CD4-positive, alpha-beta T cell (primary cell): Measurements from ENCODE around the gene MYO1A. TPM values are rescaled to one million over a fixed set of nuclear protein-coding genes. Genes with fewer than 3 reads are reported as not detected.

Experiments used
- ATAC-seq: fragments of 200-7000 bp; cut with Tn5 transposase; one replicate; pipeline ENCODE4 v1.10.0; 2022; ENCODE audit warnings: mild to moderate bottlenecking; ENCODE audit not compliant: poor library complexity
- CTCF ChIA-PET: fragments of 350-600 bp; sonication (Branson Sonifier 250); formaldehyde crosslinking; loops from one replicate; lab custom pipeline; 2021; ENCODE audit warnings: antibody characterized with exemption, inconsistent platforms; lab: Charles Lee
- POLR2A ChIA-PET: fragments of 350-600 bp; sonication (Branson Sonifier 250); formaldehyde crosslinking; loops from one replicate; lab custom pipeline; 2021; ENCODE audit warnings: antibody characterized with exemption, inconsistent platforms; lab: Charles Lee
- DNase-seq, 14 experiments: peaks; one replicate each; pipeline ENCODE4 v3.0.0-alpha.2; 2013 to 2020; ENCODE audit warnings: mixed read lengths in 2 of 14
- H3K27ac ChIP-seq, 2 donors: one replicate each; pipeline versions ENCODE4 v1.5.1 to v1.7.0; 2013; ENCODE audit warnings: low read length in 2 of 2, low read depth in 1 of 2, mild to moderate bottlenecking in 1 of 2
- H3K27me3 ChIP-seq, 2 experiments: 1 replicate in 1 of 2; 2 replicates in 1 of 2; pipeline versions ENCODE4 v1.6.1 to v1.7.0; 2013; ENCODE audit warnings: low read length in 2 of 2, control low read depth in 1 of 2, mild to moderate bottlenecking in 1 of 2, moderate library complexity in 1 of 2; ENCODE audit not compliant: insufficient read depth in 2 of 2, control insufficient read depth in 1 of 2
- H3K36me3 ChIP-seq: one replicate; pipeline ENCODE4 v1.6.1; 2013; ENCODE audit warnings: low read length, control low read depth; ENCODE audit not compliant: insufficient read depth
- H3K4me1 ChIP-seq: one replicate; pipeline ENCODE4 v1.6.1; 2013; ENCODE audit warnings: low read length, control low read depth; ENCODE audit not compliant: insufficient read depth
- H3K4me3 ChIP-seq: one replicate; pipeline ENCODE4 v1.5.1; 2013; ENCODE audit warnings: mild to moderate bottlenecking, low read length, moderate library complexity
- H3K9me3 ChIP-seq, 2 experiments: 1 replicate in 1 of 2; 2 replicates in 1 of 2; pipeline versions ENCODE4 v1.6.1 to v1.7.0; 2013; ENCODE audit warnings: low read length in 2 of 2, mild to moderate bottlenecking in 2 of 2, control low read depth in 1 of 2, moderate library complexity in 1 of 2; ENCODE audit not compliant: control insufficient read depth in 1 of 2, insufficient read depth in 1 of 2
- H3K27ac Mint-ChIP-seq: one replicate; pipeline ENCODE4 v1.8.0; 2020; ENCODE audit warnings: mixed read lengths
- H3K27me3 Mint-ChIP-seq: one replicate; pipeline ENCODE4 v1.8.0; 2021; ENCODE audit warnings: mixed read lengths
- H3K36me3 Mint-ChIP-seq: one replicate; pipeline ENCODE4 v1.8.0; 2021; ENCODE audit warnings: low read depth, mixed read lengths
- H3K4me1 Mint-ChIP-seq: one replicate; pipeline ENCODE4 v1.8.0; 2021; ENCODE audit warnings: low read depth, mixed read lengths
- H3K4me3 Mint-ChIP-seq: one replicate; pipeline ENCODE4 v1.8.0; 2020; ENCODE audit warnings: mild to moderate bottlenecking, mixed read lengths
- H3K9me3 Mint-ChIP-seq: one replicate; pipeline ENCODE4 v1.8.0; 2020; ENCODE audit warnings: mixed read lengths
- intact Hi-C, 2 experiments: fragments of 100-400 bp; cut with DNase I in 1 of 2; cut with micrococcal nuclease in 1 of 2; formaldehyde crosslinking; loops; one replicate each; pipeline versions ENCODE4 v1.15.1 to v1.9.0; 2023 to 2025; cut with DNase I, micrococcal nuclease
- total RNA-seq, 174 experiments: library from RNA in 2 of 174; stranded (reverse) in 2 of 174; gene quantifications; one replicate each; pipeline ENCODE4 v1.2.3 and lab custom pipeline; 2021 to 2026
- TF ChIP-seq, protein P1 (sequence below): fragments of 200-600 bp; IDR thresholded peaks from one replicate; pipeline ENCODE4 v1.8.0; 2022; ENCODE audit warnings: antibody characterized with exemption, mild to moderate bottlenecking

Gene MYO1A
- total RNA-seq, 2 experiments from 2014 or later, result 1.0 to 1.1 TPM

DNA sequence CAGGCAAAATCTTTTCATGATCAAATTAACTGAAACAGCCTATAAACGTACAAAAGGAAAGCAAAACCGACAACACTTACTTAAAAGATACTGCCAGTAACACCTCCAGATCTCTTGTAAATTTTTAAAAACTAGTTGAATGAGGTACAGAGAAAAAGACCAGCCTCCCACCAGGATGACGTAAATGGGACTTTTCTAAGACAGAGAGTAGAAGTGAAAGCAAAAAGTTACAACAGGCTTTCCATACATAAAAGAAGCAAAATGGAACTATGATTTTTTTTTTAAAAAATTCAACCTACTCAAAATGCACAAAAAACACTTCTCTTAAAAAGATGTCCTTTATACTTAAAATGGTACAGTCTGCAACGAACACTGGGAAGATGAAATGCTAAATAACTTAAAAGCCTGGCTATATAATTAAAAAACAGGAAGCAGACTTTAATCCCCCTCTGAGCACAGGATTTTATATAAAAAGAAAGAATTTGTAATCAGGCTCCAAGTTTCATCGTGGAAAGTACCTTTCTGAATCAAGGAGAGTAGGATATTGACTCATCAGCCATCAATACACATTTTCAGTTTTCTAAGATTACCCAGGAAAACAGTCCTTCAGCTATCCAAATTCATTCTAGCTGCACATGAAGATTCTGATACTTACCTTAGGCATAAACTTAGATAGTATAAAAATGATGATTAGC is 14.2 kb upstream of the MYO1A start:
- Histone ChIP-seq H3K27me3 (no peaks in the 10 kb centered on the region), H3K36me3 (peaks cover 19% of the 10 kb centered on the region), H3K27ac (peak overlapping the region; percentile 70 to 82), H3K4me1 (peaks cover 12% of the 10 kb centered on the region), H3K9me3 (no peaks in the 10 kb centered on the region), H3K4me3 (peak overlapping the region; percentile 39)
- peak overlapping the region; percentile 70 for H3K4me3 Mint-ChIP-seq
- no peaks in the 10 kb centered on the region for H3K9me3 Mint-ChIP-seq
- H3K27ac Mint-ChIP-seq, result peak overlapping the region; percentile 87
- peaks cover 34% of the 10 kb centered on the region for H3K4me1 Mint-ChIP-seq
- POLR2A ChIA-PET, result interaction anchor here (1.0 to 4.8 kb wide), 6 partner anchors 9 to 56 kb away, joined by 3 to 48 read pairs (median 3); partner anchors contain the start of genes NEMP1 and STAT6
- peaks cover 37% of the 10 kb centered on the region for H3K36me3 Mint-ChIP-seq
- intact Hi-C loops, result loop anchor here in 1 of 2 experiments (1.0 to 2.0 kb wide), 4 partner anchors 14 to 307 kb away; partner anchors contain the start of gene NEMP1
- CTCF ChIA-PET, result interaction anchor here (1.3 to 2.5 kb wide), 4 partner anchors 15 to 60 kb away, joined by 3 to 14 read pairs (median 5); partner anchors contain the start of genes NEMP1 and STAT6
- ATAC-seq, result peak; percentile 95
- no peaks in the 10 kb centered on the region for H3K27me3 Mint-ChIP-seq
- peak in 8 of 14 experiments; percentile 6 to 92 (median 57) for DNase-seq
- TF ChIP-seq, protein P1, sequence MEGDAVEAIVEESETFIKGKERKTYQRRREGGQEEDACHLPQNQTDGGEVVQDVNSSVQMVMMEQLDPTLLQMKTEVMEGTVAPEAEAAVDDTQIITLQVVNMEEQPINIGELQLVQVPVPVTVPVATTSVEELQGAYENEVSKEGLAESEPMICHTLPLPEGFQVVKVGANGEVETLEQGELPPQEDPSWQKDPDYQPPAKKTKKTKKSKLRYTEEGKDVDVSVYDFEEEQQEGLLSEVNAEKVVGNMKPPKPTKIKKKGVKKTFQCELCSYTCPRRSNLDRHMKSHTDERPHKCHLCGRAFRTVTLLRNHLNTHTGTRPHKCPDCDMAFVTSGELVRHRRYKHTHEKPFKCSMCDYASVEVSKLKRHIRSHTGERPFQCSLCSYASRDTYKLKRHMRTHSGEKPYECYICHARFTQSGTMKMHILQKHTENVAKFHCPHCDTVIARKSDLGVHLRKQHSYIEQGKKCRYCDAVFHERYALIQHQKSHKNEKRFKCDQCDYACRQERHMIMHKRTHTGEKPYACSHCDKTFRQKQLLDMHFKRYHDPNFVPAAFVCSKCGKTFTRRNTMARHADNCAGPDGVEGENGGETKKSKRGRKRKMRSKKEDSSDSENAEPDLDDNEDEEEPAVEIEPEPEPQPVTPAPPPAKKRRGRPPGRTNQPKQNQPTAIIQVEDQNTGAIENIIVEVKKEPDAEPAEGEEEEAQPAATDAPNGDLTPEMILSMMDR, result no peak

DNA sequence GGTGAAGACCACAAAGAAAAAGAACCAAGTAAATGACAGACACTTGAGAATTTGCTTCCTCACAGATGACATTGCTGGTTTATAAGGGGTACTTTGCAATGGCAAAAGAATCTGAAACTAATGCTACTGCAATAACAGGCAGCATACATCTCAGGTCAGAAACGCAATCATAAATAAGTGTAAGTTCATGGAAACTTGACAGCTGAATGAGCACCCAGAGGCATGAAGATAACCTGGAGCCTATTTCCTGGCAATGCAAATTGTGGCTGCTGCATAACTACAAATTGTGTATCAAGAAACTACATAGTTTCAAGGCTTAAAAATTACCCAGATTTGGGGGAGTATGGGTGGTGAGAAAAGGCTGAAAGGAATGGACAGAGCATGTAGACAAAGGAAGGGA is 8.5 kb upstream of the MYO1A start:
- H3K27ac Mint-ChIP-seq, result no peak overlapping the region
- intact Hi-C loops, result no loop called here
- Histone ChIP-seq H3K36me3 (peaks cover 34% of the 10 kb centered on the region), H3K4me1 (peaks cover 10% of the 10 kb centered on the region), H3K4me3 (no peak overlapping the region), H3K27me3 (no peaks in the 10 kb centered on the region), H3K27ac (no peak overlapping the region), H3K9me3 (no peaks in the 10 kb centered on the region)
- ATAC-seq (no peak), DNase-seq (no peak)
- ChIA-PET POLR2A (interaction anchor here (0.6 kb wide), 1 partner anchor 36 kb away, joined by 3 read pairs; no protein-coding TSS in a partner anchor), CTCF (interaction anchor here (1.1 to 2.0 kb wide), 3 partner anchors 11 to 31 kb away, joined by 3 to 5 read pairs (median 3); no protein-coding TSS in a partner anchor)
- TF ChIP-seq, protein P1, result no peak
- H3K4me3 Mint-ChIP-seq, result no peak overlapping the region
- no peaks in the 10 kb centered on the region for H3K27me3 Mint-ChIP-seq
- H3K36me3 Mint-ChIP-seq, result peaks cover 46% of the 10 kb centered on the region
- H3K9me3 Mint-ChIP-seq, result no peaks in the 10 kb centered on the region
- peaks cover 15% of the 10 kb centered on the region for H3K4me1 Mint-ChIP-seq

DNA sequence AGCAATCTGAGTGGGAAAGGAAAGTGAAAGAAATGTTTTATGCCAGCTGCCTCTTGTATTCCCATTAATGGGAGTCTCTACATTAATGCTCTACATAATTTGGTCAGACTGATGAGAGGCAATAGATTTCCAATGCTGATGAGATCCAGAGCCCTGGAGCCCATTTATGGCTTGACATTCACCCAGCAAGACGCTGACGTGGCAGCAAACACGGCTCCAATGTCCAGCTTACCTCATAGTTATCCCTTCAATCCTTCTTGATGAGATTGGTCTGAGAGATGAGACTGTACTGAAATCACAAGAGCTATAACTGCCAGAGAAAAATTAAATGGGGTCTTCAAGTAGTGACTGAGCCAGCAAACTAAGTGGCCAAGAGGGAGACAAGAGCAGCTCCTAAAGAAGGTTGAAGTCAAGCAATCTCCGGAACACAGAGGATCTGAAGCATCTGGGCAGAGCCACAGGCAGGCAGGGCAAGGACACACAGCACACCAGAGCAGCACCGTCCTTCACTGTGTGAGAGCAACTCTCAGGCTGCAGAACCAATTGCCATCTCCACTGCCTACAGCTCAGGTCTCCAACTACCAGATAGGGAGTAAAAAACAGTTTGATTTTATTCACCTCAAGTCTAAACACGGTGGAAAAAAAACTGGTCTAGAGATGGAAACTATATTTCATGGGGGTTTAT is 7.3 kb upstream of the MYO1A start:
- Mint-ChIP-seq H3K9me3 (no peaks in the 10 kb centered on the region), H3K27me3 (no peaks in the 10 kb centered on the region), H3K36me3 (peaks cover 46% of the 10 kb centered on the region), H3K4me1 (peaks cover 5% of the 10 kb centered on the region), H3K4me3 (no peak overlapping the region), H3K27ac (no peak overlapping the region)
- Histone ChIP-seq H3K27me3 (no peaks in the 10 kb centered on the region), H3K4me1 (peaks cover under 1% of the 10 kb centered on the region), H3K27ac (no peak overlapping the region), H3K9me3 (no peaks in the 10 kb centered on the region), H3K36me3 (peaks cover 29% of the 10 kb centered on the region), H3K4me3 (no peak overlapping the region)
- intact Hi-C loops, result no loop called here
- DNase-seq (no peak), ATAC-seq (no peak)
- POLR2A ChIA-PET, result interaction anchor here (1.2 kb wide), 1 partner anchor 55 kb away, joined by 4 read pairs; the partner anchor contains the start of gene STAT6
- TF ChIP-seq, protein P1, result no peak
- CTCF ChIA-PET, result interaction anchor here (1.0 to 1.5 kb wide), 3 partner anchors 12 to 55 kb away, joined by 3 to 5 read pairs (median 3); no protein-coding TSS in a partner anchor
